HG03175 (cell line): ENCODE results near the gene ISY1.
"Not testable (repeated sequence)": the region's sequence is repeated elsewhere in the genome, so short reads cannot be mapped to it uniquely, and the experiment has no call there.

Experiments used
- ATAC-seq: cut with Tn5 transposase; IDR thresholded peaks from one replicate; pipeline ENCODE4 v1.9.1; 2021; ENCODE audit warnings: mild to moderate bottlenecking, moderate library complexity; ENCODE audit not compliant: unreplicated experiment

Gene ISY1

DNA sequence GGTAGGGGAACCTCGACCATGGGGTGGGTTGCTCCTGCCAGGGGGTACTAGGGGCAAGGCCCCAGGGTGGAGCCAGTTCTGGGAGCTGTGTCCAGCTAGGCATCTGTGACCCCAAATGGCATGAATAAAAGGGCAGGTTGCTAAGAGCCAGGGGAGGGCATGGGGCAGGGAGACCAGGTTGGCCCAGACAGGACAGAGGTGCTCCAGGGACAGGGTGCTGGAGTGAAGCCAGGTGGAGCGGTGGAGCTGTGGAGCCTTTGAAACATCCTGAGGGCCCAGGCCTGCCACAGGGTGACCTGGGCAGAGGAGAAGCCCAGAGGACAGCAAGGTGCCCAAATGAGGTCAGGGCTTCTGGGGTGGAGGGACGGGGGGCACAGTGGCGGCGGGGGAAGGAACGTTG is 72.6 kb downstream of the ISY1 start:
- not testable (repeated sequence) for ATAC-seq

DNA sequence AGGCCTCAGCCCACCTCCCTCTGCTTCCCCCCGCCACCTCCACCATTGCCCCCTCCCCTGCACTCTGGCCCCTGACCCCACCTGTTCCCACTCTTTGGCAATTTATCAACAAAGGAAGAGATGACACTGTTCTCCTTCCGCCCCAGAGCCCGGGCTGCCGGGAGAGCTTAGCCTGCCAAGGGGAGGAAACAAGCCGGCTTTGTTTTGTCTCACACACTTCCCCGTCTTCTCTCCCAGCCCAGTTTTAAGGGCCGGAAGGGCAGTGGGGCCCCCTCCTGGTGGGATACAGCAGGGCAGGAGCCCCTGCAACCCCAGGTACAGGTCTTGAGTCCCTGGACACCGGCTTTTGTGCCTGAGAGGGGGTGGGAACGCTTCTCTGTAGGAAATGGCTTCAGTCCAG is 73.0 kb downstream of the ISY1 start:
- ATAC-seq = not testable (repeated sequence)

DNA sequence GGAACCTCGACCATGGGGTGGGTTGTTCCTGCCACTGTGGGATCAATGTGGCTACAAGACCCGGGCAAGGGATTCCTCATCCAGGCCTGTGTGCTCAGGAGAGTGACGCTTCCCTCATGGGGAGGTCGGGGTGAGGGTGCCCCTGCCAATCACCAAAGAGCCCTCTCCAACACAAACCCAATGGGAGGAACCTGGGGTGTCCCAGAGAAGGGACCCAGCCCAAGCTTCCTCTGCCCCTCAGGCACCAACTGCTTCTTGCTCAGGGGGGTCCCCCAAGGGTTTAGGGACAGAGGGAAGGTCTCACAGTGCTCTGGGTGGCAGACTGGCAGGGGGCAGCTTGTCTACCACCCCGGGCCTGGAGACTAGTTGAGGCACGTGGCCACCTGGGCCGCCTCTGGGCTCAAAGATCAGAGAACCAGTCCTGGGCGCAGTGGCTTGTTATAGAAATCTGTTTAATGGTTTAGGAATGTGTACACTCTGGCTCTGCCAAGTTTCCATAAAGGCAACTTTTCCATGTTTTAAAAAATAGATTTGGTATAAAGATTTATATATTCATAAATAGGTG is 73.6 kb downstream of the ISY1 start:
- ATAC-seq = no peak

DNA sequence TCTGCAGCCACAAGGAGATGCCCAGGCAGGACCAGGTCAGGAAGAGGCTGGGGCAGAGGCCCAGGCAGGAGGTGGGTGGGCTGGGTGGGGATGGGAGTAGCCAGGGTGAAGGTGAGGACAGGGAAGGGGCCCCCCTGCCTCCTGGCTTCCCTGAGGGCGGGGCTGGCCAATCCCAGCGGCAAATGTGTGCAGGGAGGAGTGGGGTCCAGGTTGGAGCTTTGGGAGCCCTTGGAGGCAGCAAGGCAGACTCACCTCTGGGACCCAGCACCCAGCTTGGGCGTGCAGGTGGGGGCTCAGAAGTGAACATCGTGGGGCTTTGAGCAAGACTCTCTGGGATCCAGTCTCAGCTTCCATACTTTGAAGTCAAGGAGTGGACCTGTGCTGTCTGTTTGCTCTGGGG is 75.0 kb downstream of the ISY1 start:
- ATAC-seq = no peak

DNA sequence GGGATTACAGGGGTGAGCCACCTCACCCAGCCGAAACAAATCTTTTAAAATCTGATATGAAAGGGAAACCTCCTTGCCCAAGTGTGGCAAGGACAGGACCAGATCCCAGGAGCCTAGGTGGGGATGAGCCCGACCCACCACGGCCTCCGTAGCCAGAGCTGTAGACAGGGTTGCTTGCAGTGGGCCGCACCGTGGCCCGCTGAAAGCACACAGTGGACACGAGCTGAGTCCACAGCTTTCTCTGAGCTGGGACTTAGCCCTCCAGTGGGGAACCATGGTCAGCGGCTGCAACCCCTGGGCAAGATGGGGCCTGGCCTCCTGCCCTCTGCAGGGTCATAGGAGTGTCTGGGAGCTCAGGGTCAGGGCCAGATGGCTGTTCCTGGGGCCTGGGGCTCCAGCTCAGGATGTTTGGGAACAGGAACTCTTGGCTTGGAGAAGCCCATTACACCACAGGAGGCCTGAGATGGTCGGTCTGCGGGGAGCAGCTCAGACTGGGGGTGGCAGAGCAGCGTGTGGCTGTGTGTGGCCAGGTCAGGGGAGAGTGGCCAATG is 75.6 kb downstream of the ISY1 start:
- no peak for ATAC-seq

DNA sequence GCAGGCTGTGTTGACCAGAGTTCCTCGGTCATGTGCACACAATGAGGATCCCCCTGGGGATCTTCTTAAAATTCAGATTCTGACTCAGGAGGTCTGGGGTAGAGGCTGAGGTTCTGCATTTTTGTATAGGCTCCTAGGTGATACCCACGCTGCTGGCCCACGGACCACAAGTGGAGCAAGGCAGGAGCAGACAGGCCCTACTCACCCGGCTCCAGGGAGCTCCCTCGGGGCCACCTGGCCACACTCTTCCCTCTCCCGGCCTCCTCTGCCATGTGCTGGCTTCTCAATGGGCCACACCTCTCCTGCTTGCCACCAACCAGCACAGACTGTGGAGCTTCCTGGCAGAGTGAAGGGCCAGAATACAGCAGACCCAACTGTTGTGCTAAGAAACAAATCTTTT is 76.4 kb downstream of the ISY1 start:
- no peak for ATAC-seq

DNA sequence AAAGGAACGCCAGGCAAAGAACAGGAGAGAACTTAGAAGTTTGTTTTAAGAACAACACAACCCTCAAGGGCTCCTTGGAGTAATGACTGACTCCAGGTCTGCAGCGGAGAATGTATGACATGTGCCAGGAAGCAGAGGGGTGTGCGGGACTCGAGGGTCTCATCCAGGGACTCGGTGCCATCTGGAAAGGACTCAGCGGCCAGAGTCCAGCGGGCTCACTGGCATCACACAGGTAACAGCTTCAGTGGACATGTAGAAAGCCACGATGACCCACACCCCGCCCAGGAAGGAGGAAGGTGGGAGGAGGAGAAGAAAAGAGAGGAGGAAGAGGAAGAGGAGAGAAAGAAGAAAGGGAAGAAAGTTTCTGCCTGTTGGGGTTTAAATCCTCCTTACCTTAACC is 78.8 kb downstream of the ISY1 start:
- no peak for ATAC-seq

DNA sequence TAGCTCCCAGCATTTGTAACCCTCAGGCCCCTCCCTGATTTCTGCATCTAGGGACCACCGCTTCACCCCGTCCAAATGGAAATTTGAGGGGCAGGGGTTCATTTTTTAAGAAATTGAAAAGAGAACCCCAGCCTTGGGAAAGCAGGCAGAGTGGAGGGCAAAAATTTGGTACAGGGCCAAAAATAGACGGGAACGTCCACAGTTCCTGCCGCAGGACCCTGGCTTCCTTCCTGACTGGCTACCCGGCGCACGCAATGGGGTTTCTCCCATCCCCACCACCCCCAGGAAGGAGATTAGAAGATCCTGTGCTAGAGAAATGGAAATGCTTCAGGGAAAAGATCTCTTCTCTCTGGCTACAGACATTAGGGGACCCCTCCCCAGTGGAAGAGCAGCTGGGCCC is 79.4 kb downstream of the ISY1 start:
- no peak for ATAC-seq

DNA sequence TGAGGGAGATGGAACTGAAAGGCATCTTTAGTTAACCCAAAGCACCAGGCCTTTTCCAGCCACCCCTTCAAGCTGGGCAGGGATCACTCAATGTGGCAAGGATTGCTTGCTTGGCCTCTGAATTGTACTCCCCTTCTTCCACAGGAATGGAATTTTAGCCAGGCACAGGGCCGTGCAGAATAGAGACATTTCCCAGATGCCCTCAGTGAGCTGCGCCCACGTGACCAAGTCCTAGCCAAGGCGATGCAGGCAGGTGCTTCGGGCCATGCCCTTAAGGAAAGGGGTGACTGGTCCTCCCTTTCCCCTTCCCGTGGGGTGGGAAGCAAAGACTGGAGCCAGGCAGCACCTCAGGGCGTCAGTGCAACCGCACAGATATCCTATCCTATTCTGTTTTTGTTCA is 82.4 kb downstream of the ISY1 start:
- no peak for ATAC-seq
